HepG2 (cell line): ENCODE results near the gene RIPOR3. TPM values are rescaled to one million over a fixed set of nuclear protein-coding genes. Genes with fewer than 3 reads are reported as not detected.

ENCODE experiments used
- AKAP8 ChIP-seq: sonication (generic); formaldehyde crosslinking; IDR thresholded peaks from 2 replicates; pipeline ENCODE4 v1.5.1; 2020; ENCODE audit warnings: mild to moderate bottlenecking, missing genetic modification reagents
- CBX5 ChIP-seq: sonication (generic); formaldehyde crosslinking; IDR thresholded peaks from 2 replicates; pipeline ENCODE4 v1.4.0; 2020; ENCODE audit warnings: missing genetic modification reagents, borderline replicate concordance
- ELF3 ChIP-seq: IDR thresholded peaks from 2 replicates; pipeline ENCODE4 v1.6.1; 2016; ENCODE audit warnings: missing genetic modification reagents, missing compliant biosample characterization
- JDP2 ChIP-seq: sonication (generic); formaldehyde crosslinking; IDR thresholded peaks from 2 replicates; pipeline ENCODE4 v1.8.1; 2022; ENCODE audit warnings: missing genetic modification reagents, borderline replicate concordance
- NCOR1 ChIP-seq: fragments of 200-600 bp; sonication (generic); IDR thresholded peaks from 2 replicates; pipeline ENCODE4 v1.7.0; 2017; ENCODE audit warnings: antibody characterized with exemption, low read length, borderline replicate concordance
- POLR2AphosphoS5 ChIP-seq: IDR thresholded peaks from 2 replicates; pipeline ENCODE4 v1.6.1; 2012; ENCODE audit warnings: low read depth, low read length
- RCOR2 ChIP-seq: IDR thresholded peaks from 2 replicates; pipeline ENCODE4 v1.6.1; 2016; ENCODE audit warnings: missing biosample characterization, missing genetic modification reagents
- REL ChIP-seq: sonication (generic); formaldehyde crosslinking; conservative IDR thresholded peaks from 2 replicates; pipeline ENCODE4 v1.8.0; 2022; ENCODE audit warnings: mild to moderate bottlenecking, missing genetic modification reagents, moderate library complexity
- SRF ChIP-seq: IDR thresholded peaks from 2 replicates; pipeline ENCODE4 v1.6.1; 2011; ENCODE audit warnings: mild to moderate bottlenecking, low read depth, low read length, moderate library complexity
- TAF15 ChIP-seq: fragments of 200-400 bp; formaldehyde crosslinking; IDR thresholded peaks from one replicate; pipeline ENCODE4 v1.6.1; 2018; ENCODE audit warnings: mild to moderate bottlenecking, low read depth, low read length; ENCODE audit not compliant: poor library complexity, severe bottlenecking
- TOE1 ChIP-seq: sonication (generic); formaldehyde crosslinking; IDR thresholded peaks from 2 replicates; pipeline ENCODE4 v1.4.0; 2020; ENCODE audit warnings: mild to moderate bottlenecking, missing genetic modification reagents
- ZBTB21 ChIP-seq: sonication (generic); formaldehyde crosslinking; IDR thresholded peaks from 2 replicates; pipeline ENCODE4 v1.4.0; 2020; ENCODE audit warnings: missing genetic modification reagents
- ZFP90 ChIP-seq: sonication (generic); formaldehyde crosslinking; IDR thresholded peaks from 2 replicates; pipeline ENCODE4 v1.8.0; 2022; ENCODE audit warnings: missing genetic modification reagents, mild to moderate bottlenecking, inconsistent platforms, borderline replicate concordance
- ZNF12 ChIP-seq: sonication (generic); formaldehyde crosslinking; IDR thresholded peaks from 2 replicates; pipeline ENCODE4 v1.5.0; 2020; ENCODE audit warnings: missing genetic modification reagents
- ZNF34 ChIP-seq: sonication (generic); formaldehyde crosslinking; IDR thresholded peaks from 2 replicates; pipeline ENCODE4 v1.4.0; 2020; ENCODE audit warnings: mild to moderate bottlenecking, missing genetic modification reagents, borderline replicate concordance
- ZNF484 ChIP-seq: sonication (generic); formaldehyde crosslinking; IDR thresholded peaks from 2 replicates; pipeline ENCODE4 v1.5.1; 2020; ENCODE audit warnings: mild to moderate bottlenecking, low read depth, missing genetic modification reagents, borderline replicate concordance
- ZNF547 ChIP-seq: sonication (generic); formaldehyde crosslinking; IDR thresholded peaks from 2 replicates; pipeline ENCODE4 v1.5.1; 2020; ENCODE audit warnings: mild to moderate bottlenecking, missing genetic modification reagents
- ZNF556 ChIP-seq: sonication (generic); formaldehyde crosslinking; IDR thresholded peaks from 2 replicates; pipeline ENCODE4 v1.4.0; 2020; ENCODE audit warnings: mild to moderate bottlenecking, missing genetic modification reagents, borderline replicate concordance
- ZNF7 ChIP-seq: IDR thresholded peaks from 2 replicates; pipeline ENCODE4 v1.6.1; 2016; ENCODE audit warnings: missing biosample characterization, missing genetic modification reagents
- ZSCAN21 ChIP-seq: sonication (generic); formaldehyde crosslinking; IDR thresholded peaks from 2 replicates; pipeline ENCODE4 v1.8.0; 2022; ENCODE audit warnings: mild to moderate bottlenecking, missing genetic modification reagents, moderate library complexity, borderline replicate concordance
- polyA plus RNA-seq, 8 experiments: library from polyadenylated mRNA; depleted of rRNA in 3 of 8; stranded (reverse) in 7 of 8; unstranded in 1 of 8; fragments of >200 nt; fragmentation: Illumina TruSeq in 4 of 8; extraction: Trizol in 4 of 8; gene quantifications; 2 replicates each; pipeline versions ENCODE4 v1.2.1 to v1.2.3, GENCODE V29; 2011 to 2016; ENCODE audit warnings: low read depth in 4 of 8, missing spikeins in 1 of 8, mixed read lengths in 1 of 8; ENCODE audit not compliant: insufficient read depth in 1 of 8
- total RNA-seq, 5 experiments: library from RNA; depleted of rRNA; stranded (reverse); fragments of >200 nt; fragmentation: Illumina TruSeq; extraction: Trizol; gene quantifications; 2 replicates each; pipeline ENCODE4 v1.2.3, GENCODE V29; 2016; ENCODE audit warnings: low read depth in 1 of 5
- TF ChIP-seq, protein P1 (sequence below): sonication (generic); formaldehyde crosslinking; IDR thresholded peaks from 2 replicates; pipeline ENCODE4 v1.4.0; 2020; ENCODE audit warnings: missing genetic modification reagents, low read depth, mild to moderate bottlenecking, borderline replicate concordance
- TF ChIP-seq, protein P2 (sequence below): sonication (generic); formaldehyde crosslinking; conservative IDR thresholded peaks from 2 replicates; pipeline ENCODE4 v1.5.0; 2020; ENCODE audit warnings: missing genetic modification reagents
- TF ChIP-seq, protein P3 (sequence below): sonication (generic); formaldehyde crosslinking; IDR thresholded peaks from 2 replicates; pipeline ENCODE4 v1.4.0; 2020; ENCODE audit warnings: mild to moderate bottlenecking, missing genetic modification reagents
- TF ChIP-seq, protein P4 (sequence below): sonication (generic); formaldehyde crosslinking; IDR thresholded peaks from 2 replicates; pipeline ENCODE4 v1.9.0; 2021; ENCODE audit warnings: missing genetic modification reagents, borderline replicate concordance

The RIPOR3 gene
- total and polyA plus RNA-seq, 2 of the 13 experiments (the other 11 are each of a cell fraction or from before 2014, with no cell fraction given) = 0.18 TPM; not detected in 1

DNA sequence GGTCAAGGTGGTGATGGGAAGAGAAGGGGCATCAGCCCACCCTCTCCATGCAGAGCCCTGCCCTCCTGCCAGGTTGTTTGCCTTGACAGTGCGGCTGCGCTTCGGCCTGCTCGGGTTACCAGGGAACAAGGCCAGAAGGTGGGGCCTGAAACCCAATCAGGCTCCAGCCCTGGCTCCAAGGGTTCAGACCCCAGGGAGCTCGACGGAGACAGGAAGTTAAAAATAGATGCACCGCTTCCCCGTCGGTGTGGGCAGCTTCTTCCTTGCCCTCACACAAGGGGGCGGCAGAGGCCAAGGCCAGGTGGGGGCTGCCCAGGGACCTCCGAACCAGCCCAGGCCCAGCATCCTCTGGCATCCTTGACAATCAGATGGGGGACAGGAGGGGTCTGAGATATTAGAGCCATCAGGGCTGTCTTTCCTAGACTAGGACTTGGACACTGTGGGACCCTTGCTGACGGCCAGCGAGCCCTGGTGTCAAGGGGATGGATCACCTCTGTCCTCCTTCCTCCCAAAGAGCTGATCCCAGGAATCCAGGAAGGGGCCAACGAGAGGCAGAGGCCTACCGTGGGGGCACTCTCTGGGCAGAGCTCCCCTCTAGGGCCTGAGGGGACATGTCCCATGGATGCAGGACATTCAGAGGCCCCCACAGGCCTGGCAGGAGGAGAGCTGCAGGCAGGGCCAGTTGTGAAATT is 65.2 kb downstream of the RIPOR3 start (continued):
- TF ChIP-seq, protein P1, sequence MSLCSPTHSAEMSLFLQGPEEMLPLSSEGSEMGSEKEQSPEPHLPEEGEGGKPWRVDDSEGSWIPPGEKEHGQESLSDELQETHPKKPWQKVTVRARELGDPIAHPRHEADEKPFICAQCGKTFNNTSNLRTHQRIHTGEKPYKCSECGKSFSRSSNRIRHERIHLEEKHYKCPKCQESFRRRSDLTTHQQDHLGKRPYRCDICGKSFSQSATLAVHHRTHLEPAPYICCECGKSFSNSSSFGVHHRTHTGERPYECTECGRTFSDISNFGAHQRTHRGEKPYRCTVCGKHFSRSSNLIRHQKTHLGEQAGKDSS (CRISPR knock-in tag) = no peak
- TF ChIP-seq, protein P2, sequence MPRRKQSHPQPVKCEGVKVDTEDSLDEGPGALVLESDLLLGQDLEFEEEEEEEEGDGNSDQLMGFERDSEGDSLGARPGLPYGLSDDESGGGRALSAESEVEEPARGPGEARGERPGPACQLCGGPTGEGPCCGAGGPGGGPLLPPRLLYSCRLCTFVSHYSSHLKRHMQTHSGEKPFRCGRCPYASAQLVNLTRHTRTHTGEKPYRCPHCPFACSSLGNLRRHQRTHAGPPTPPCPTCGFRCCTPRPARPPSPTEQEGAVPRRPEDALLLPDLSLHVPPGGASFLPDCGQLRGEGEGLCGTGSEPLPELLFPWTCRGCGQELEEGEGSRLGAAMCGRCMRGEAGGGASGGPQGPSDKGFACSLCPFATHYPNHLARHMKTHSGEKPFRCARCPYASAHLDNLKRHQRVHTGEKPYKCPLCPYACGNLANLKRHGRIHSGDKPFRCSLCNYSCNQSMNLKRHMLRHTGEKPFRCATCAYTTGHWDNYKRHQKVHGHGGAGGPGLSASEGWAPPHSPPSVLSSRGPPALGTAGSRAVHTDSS (CRISPR knock-in tag) = no peak
- no peak for TF ChIP-seq ZBTB21 (CRISPR knock-in tag)
- no peak for TF ChIP-seq ZNF547
- TF ChIP-seq ZSCAN21 (CRISPR knock-in tag) = no peak
- no peak for TF ChIP-seq NCOR1
- no peak for TF ChIP-seq ZNF7 (CRISPR knock-in tag)
- no peak for TF ChIP-seq TAF15
- TF ChIP-seq, protein P3, sequence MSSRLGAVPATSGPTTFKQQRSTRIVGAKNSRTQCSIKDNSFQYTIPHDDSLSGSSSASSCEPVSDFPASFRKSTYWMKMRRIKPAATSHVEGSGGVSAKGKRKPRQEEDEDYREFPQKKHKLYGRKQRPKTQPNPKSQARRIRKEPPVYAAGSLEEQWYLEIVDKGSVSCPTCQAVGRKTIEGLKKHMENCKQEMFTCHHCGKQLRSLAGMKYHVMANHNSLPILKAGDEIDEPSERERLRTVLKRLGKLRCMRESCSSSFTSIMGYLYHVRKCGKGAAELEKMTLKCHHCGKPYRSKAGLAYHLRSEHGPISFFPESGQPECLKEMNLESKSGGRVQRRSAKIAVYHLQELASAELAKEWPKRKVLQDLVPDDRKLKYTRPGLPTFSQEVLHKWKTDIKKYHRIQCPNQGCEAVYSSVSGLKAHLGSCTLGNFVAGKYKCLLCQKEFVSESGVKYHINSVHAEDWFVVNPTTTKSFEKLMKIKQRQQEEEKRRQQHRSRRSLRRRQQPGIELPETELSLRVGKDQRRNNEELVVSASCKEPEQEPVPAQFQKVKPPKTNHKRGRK = no peak
- no peak; the same call in 1 of the 2 replicates for TF ChIP-seq ZNF556 (CRISPR knock-in tag)
- TF ChIP-seq RCOR2 (CRISPR knock-in tag) = no peak
- no peak for TF ChIP-seq ZNF484 (CRISPR knock-in tag)
- no peak for TF ChIP-seq TOE1
- no peak for TF ChIP-seq ZNF12 (CRISPR knock-in tag)
- TF ChIP-seq POLR2AphosphoS5 = no peak
- TF ChIP-seq ELF3 (CRISPR knock-in tag) = peak; percentile 90
- TF ChIP-seq SRF = no peak
- TF ChIP-seq AKAP8 (CRISPR knock-in tag) = no peak
- no peak for TF ChIP-seq REL (CRISPR knock-in tag)
- TF ChIP-seq, protein P4, sequence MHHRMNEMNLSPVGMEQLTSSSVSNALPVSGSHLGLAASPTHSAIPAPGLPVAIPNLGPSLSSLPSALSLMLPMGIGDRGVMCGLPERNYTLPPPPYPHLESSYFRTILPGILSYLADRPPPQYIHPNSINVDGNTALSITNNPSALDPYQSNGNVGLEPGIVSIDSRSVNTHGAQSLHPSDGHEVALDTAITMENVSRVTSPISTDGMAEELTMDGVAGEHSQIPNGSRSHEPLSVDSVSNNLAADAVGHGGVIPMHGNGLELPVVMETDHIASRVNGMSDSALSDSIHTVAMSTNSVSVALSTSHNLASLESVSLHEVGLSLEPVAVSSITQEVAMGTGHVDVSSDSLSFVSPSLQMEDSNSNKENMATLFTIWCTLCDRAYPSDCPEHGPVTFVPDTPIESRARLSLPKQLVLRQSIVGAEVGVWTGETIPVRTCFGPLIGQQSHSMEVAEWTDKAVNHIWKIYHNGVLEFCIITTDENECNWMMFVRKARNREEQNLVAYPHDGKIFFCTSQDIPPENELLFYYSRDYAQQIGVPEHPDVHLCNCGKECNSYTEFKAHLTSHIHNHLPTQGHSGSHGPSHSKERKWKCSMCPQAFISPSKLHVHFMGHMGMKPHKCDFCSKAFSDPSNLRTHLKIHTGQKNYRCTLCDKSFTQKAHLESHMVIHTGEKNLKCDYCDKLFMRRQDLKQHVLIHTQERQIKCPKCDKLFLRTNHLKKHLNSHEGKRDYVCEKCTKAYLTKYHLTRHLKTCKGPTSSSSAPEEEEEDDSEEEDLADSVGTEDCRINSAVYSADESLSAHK = no peak
- 0 out of 2 replicates have a peak, but pooled peaks have one; percentile 80 for TF ChIP-seq ZFP90 (CRISPR knock-in tag)
- no peak for TF ChIP-seq JDP2
- TF ChIP-seq ZNF34 (CRISPR knock-in tag) = no peak
- TF ChIP-seq CBX5 (CRISPR knock-in tag) = peak; percentile 46; the same call in 1 of the 2 replicates
